Measurements from ENCODE around the gene SAC3D1.

Gene SAC3D1

GRCh38 chr11:65087827-65088226 is 46.8 kb downstream of the SAC3D1 start:
- no peak for DNase-seq (ENCODE audit: low read depth, low spot score)

GRCh38 chr11:65089621-65090020 is 48.6 kb downstream of the SAC3D1 start:
- no peak for DNase-seq (ENCODE audit: low read depth, low spot score)

- DNase-seq (ENCODE audit: low read depth, low spot score) = no peak
Measured at GRCh38 chr11:65090628-65091027, 49.6 kb downstream of the SAC3D1 start.

All from activated naive CD8-positive, alpha-beta T cell treated with anti-CD3 and anti-CD28 coated beads, Interleukin-2, amount 50 U/mL, for 16 hours (primary cell).